Epidermal melanocyte (primary cell): ENCODE measurements around the gene NFATC1.
"Not testable (repeated sequence)": the region's sequence is repeated elsewhere in the genome, so short reads cannot be mapped to it uniquely, and the experiment has no call there.

Experiments
- DNase-seq: peaks from one replicate; pipeline ENCODE4 v3.0.0; 2011; ENCODE audit warnings: low spot score; ENCODE audit not compliant: insufficient read length

Gene NFATC1

GRCh38 chr18:79375441-79376154 is 20.1 kb upstream of the NFATC1 start:
- DNase-seq, result no peak

GRCh38 chr18:79376661-79377060 is 19.1 kb upstream of the NFATC1 start:
- DNase-seq, result not testable (repeated sequence)

- no peak for DNase-seq
Measured at GRCh38 chr18:79377187-79377891, 18.4 kb upstream of the NFATC1 start.

GRCh38 chr18:79378536-79379250 is 17.0 kb upstream of the NFATC1 start:
- DNase-seq, result peak; percentile 81

- DNase-seq, result no peak
Measured at GRCh38 chr18:79379251-79379905, 16.4 kb upstream of the NFATC1 start.

GRCh38 chr18:79379931-79380815 is 15.6 kb upstream of the NFATC1 start:
- no peak for DNase-seq

GRCh38 chr18:79380816-79381806 is 14.6 kb upstream of the NFATC1 start:
- DNase-seq, result peak; percentile 83

- DNase-seq, result no peak
Measured at GRCh38 chr18:79381811-79382311, 13.9 kb upstream of the NFATC1 start.

- no peak for DNase-seq
Measured at GRCh38 chr18:79382681-79383387, 12.9 kb upstream of the NFATC1 start.

- DNase-seq, result no peak
Measured at GRCh38 chr18:79383388-79384056, 12.2 kb upstream of the NFATC1 start.

GRCh38 chr18:79384151-79384807 is 11.5 kb upstream of the NFATC1 start:
- DNase-seq, result no peak

GRCh38 chr18:79384834-79385233 is 10.9 kb upstream of the NFATC1 start:
- no peak for DNase-seq

GRCh38 chr18:79385326-79385707 is 10.4 kb upstream of the NFATC1 start:
- DNase-seq, result no peak

- peak; percentile 18 for DNase-seq
Measured at GRCh38 chr18:79385708-79386341, 9.9 kb upstream of the NFATC1 start.

GRCh38 chr18:79386547-79386946 is 9.2 kb upstream of the NFATC1 start:
- no peak for DNase-seq

GRCh38 chr18:79387214-79387613 is 8.5 kb upstream of the NFATC1 start:
- DNase-seq, result no peak

- DNase-seq, result no peak
Measured at GRCh38 chr18:79387615-79388014, 8.1 kb upstream of the NFATC1 start.
